ENCODE results near the gene OR8D2. TPM values are rescaled to one million over a fixed set of nuclear protein-coding genes. Genes with fewer than 3 reads are reported as not detected.

OR8D2 gene
- total RNA-seq, 1 experiment from 2014 or later: not detected

DNA sequence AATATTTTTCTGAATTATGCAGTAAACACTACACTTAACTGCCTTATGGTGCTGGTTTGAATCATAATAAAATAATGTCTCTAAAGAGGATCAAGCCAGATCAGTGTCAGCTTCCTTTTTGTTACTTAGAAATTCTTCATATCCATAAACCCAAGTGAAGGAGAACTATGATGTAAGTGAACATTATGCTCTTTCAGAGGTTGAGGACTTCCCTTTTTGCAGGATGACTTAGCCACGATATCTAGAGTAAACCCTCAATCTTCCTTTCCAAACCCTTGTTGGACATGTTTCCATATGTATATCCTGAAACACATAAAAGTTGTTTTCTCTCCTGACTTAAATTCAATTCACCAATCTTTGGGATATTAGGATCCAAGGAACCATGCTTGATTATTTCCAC, 25.3 kb downstream of the OR8D2 start:
- POLR2A ChIA-PET (ENCODE audit: unreplicated experiment): no interaction called here
- DNase-seq: no peak
- Histone ChIP-seq H3K9me2 (replicated peaks; ENCODE audit: low read length) (no peaks in the 10 kb centered on the region), H4K20me1 (ENCODE audit: low read length) (no peaks in the 10 kb centered on the region), H3K79me2 (ENCODE audit: low read length) (no peaks in the 10 kb centered on the region), H3K36me3 (ENCODE audit: low read depth, low read length) (no peaks in the 10 kb centered on the region), H3K4me3 (ENCODE audit: low read length) (no peak overlapping the region), H3K9me3 (ENCODE audit: low read length) (no peaks in the 10 kb centered on the region), H3K4me2 (ENCODE audit: low read length) (no peak overlapping the region), H2AFZ (ENCODE audit: low read length) (no peak overlapping the region), H3K27me3 (ENCODE audit: low read length) (0 out of 2 replicates have a peak, but pooled peaks cover 4% of the 10 kb centered on the region), H3F3A (ENCODE audit: low read length, unreplicated experiment) (no peaks in the 10 kb centered on the region), H3K4me1 (ENCODE audit: insufficient read depth, low read length) (no peaks in the 10 kb centered on the region), H3K9ac (ENCODE audit: low read length) (no peak overlapping the region), H3K27ac (ENCODE audit: low read length) (no peak overlapping the region)
- BruUV-seq (replicated peaks): no TSS peak
- TF ChIP-seq EZH2 (IDR thresholded peaks at IDR 0.05; ENCODE audit: low read length, unreplicated experiment) (no peak), EZH2phosphoT487 (IDR thresholded peaks at IDR 0.05; ENCODE audit: borderline replicate concordance, low read length) (no peak)
- CTCF ChIA-PET: no interaction called here
- intact Hi-C loops (cut with micrococcal nuclease): no loop called here
- no peak for ATAC-seq

GRCh38 chr11:124285610-124286344, 34.2 kb downstream of the OR8D2 start:
- no peaks in the 10 kb centered on the region for H3K27me3 ChIP-seq (ENCODE audit: low read length)
- H2AFZ ChIP-seq (ENCODE audit: low read length): no peak overlapping the region
- POLR2A ChIA-PET (ENCODE audit: unreplicated experiment): no interaction called here
- peak; percentile 70 for DNase-seq
- H3K4me3 ChIP-seq (ENCODE audit: low read length): no peak overlapping the region
- CTCF ChIA-PET: no interaction called here
- no TSS peak for BruUV-seq (replicated peaks)
- H3K9ac ChIP-seq (ENCODE audit: low read length): no peak overlapping the region
- no peaks in the 10 kb centered on the region for H3K79me2 ChIP-seq (ENCODE audit: low read length)
- intact Hi-C loops (cut with micrococcal nuclease): no loop called here
- ATAC-seq: peak; percentile 76
- H3K27ac ChIP-seq (ENCODE audit: low read length): peak overlapping the region; percentile 64
- no peaks in the 10 kb centered on the region for H3K9me2 ChIP-seq (replicated peaks; ENCODE audit: low read length)
- H3K36me3 ChIP-seq (ENCODE audit: low read depth, low read length): no peaks in the 10 kb centered on the region
- no peak overlapping the region for H3K4me2 ChIP-seq (ENCODE audit: low read length)
- no peaks in the 10 kb centered on the region for H3F3A ChIP-seq (ENCODE audit: low read length, unreplicated experiment)
- no peaks in the 10 kb centered on the region for H4K20me1 ChIP-seq (ENCODE audit: low read length)
- no peaks in the 10 kb centered on the region for H3K9me3 ChIP-seq (ENCODE audit: low read length)
- H3K4me1 ChIP-seq (ENCODE audit: insufficient read depth, low read length): peaks cover 5% of the 10 kb centered on the region; the same call in 1 of the 2 replicates
- TF ChIP-seq, protein P1, sequence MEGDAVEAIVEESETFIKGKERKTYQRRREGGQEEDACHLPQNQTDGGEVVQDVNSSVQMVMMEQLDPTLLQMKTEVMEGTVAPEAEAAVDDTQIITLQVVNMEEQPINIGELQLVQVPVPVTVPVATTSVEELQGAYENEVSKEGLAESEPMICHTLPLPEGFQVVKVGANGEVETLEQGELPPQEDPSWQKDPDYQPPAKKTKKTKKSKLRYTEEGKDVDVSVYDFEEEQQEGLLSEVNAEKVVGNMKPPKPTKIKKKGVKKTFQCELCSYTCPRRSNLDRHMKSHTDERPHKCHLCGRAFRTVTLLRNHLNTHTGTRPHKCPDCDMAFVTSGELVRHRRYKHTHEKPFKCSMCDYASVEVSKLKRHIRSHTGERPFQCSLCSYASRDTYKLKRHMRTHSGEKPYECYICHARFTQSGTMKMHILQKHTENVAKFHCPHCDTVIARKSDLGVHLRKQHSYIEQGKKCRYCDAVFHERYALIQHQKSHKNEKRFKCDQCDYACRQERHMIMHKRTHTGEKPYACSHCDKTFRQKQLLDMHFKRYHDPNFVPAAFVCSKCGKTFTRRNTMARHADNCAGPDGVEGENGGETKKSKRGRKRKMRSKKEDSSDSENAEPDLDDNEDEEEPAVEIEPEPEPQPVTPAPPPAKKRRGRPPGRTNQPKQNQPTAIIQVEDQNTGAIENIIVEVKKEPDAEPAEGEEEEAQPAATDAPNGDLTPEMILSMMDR (conservative IDR thresholded peaks at IDR 0.05; ENCODE audit: low read depth, low read length): no peak

DNA sequence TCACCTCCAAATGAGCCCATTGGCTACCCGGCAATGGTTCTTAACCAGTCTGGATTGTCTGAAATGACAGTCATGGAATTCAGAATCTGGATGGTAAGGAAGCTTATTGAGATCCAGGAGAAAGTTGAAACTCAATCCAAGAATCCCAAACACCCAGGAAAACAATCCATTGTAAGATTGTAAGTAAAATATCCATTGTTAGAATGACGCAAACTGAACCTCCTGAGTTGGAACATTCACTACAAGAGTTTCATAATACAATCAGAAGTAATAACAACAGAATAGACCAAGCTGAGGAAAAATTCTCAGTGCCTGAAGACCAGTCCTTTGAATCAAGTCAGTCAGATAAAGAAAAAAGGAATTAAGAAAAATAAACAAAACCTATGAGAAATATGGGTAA, 41.7 kb downstream of the OR8D2 start:
- Histone ChIP-seq H3K4me3 (ENCODE audit: low read length) (no peak overlapping the region), H3K27me3 (ENCODE audit: low read length) (no peaks in the 10 kb centered on the region), H3K4me1 (ENCODE audit: insufficient read depth, low read length) (no peaks in the 10 kb centered on the region), H3K36me3 (ENCODE audit: low read depth, low read length) (no peaks in the 10 kb centered on the region), H3K4me2 (ENCODE audit: low read length) (no peak overlapping the region), H4K20me1 (ENCODE audit: low read length) (no peaks in the 10 kb centered on the region), H3K27ac (ENCODE audit: low read length) (no peak overlapping the region), H3K9me2 (replicated peaks; ENCODE audit: low read length) (no peaks in the 10 kb centered on the region), H3F3A (ENCODE audit: low read length, unreplicated experiment) (no peaks in the 10 kb centered on the region), H3K79me2 (ENCODE audit: low read length) (no peaks in the 10 kb centered on the region), H3K9me3 (ENCODE audit: low read length) (no peaks in the 10 kb centered on the region), H2AFZ (ENCODE audit: low read length) (no peak overlapping the region), H3K9ac (ENCODE audit: low read length) (no peak overlapping the region)
- ChIA-PET POLR2A (ENCODE audit: unreplicated experiment) (no interaction called here), CTCF (interaction anchor here (0.5 kb wide), 1 partner anchor 32 kb away, joined by 4 read pairs; no protein-coding TSS in a partner anchor)
- TF ChIP-seq EZH2 (IDR thresholded peaks at IDR 0.05; ENCODE audit: low read length, unreplicated experiment): no peak
- TF ChIP-seq, protein P1 (conservative IDR thresholded peaks at IDR 0.05; ENCODE audit: low read depth, low read length): no peak
- no peak for TF ChIP-seq EZH2phosphoT487 (IDR thresholded peaks at IDR 0.05; ENCODE audit: borderline replicate concordance, low read length)
- intact Hi-C loops (cut with micrococcal nuclease): no loop called here
- no peak for DNase-seq
- BruUV-seq (replicated peaks): no TSS peak
- ATAC-seq: no peak
